ENCODE measurements around the gene HNMT. TPM values are rescaled to one million over a fixed set of nuclear protein-coding genes. Genes with fewer than 3 reads are reported as not detected.
A peak's percentile ranks its signal among the peaks of the same experiment; 100 is the strongest.

The HNMT gene
- total and polyA plus RNA-seq, 2 donors, result 44.7 to 179 TPM

- 93% methylated on average over 1 of the region's 1 CpG for WGBS
- H3K4me1 ChIP-seq (ENCODE audit: insufficient read depth), result no peaks in the 10 kb centered on the region
- DNase-seq (ENCODE audit: extremely low spot score), result no peak
- H3K4me3 ChIP-seq (ENCODE audit: low read depth, low read length), result no peak overlapping the region
- H3K36me3 ChIP-seq (ENCODE audit: insufficient read depth), result no peaks in the 10 kb centered on the region
- H3K27ac ChIP-seq (ENCODE audit: low read depth), result no peak overlapping the region
Observed at GRCh38 chr2:138017824-138018223, 53.6 kb downstream of the HNMT start.

- Histone ChIP-seq H3K4me1 (ENCODE audit: insufficient read depth) (no peaks in the 10 kb centered on the region), H3K4me3 (ENCODE audit: low read depth, low read length) (no peak overlapping the region), H3K36me3 (ENCODE audit: insufficient read depth) (no peaks in the 10 kb centered on the region), H3K27ac (ENCODE audit: low read depth) (no peak overlapping the region)
- no peak for DNase-seq (ENCODE audit: extremely low spot score)
- 83% methylated on average over 3 of the region's 3 CpGs for WGBS
Observed at GRCh38 chr2:138018866-138019688, 54.8 kb downstream of the HNMT start.

GRCh38 chr2:138020432-138020831 lies 56.2 kb downstream of the HNMT start:
- 74% methylated on average over 1 of the region's 1 CpG for WGBS
- H3K4me1 ChIP-seq (ENCODE audit: insufficient read depth), result no peaks in the 10 kb centered on the region
- DNase-seq (ENCODE audit: extremely low spot score), result no peak
- H3K4me3 ChIP-seq (ENCODE audit: low read depth, low read length), result no peak overlapping the region
- H3K27ac ChIP-seq (ENCODE audit: low read depth), result no peak overlapping the region
- H3K36me3 ChIP-seq (ENCODE audit: insufficient read depth), result no peaks in the 10 kb centered on the region

GRCh38 chr2:138021154-138021553 lies 56.9 kb downstream of the HNMT start:
- no peak overlapping the region for H3K4me3 ChIP-seq (ENCODE audit: low read depth, low read length)
- no peaks in the 10 kb centered on the region for H3K36me3 ChIP-seq (ENCODE audit: insufficient read depth)
- 99% methylated on average over 1 of the region's 1 CpG for WGBS
- no peaks in the 10 kb centered on the region for H3K4me1 ChIP-seq (ENCODE audit: insufficient read depth)
- H3K27ac ChIP-seq (ENCODE audit: low read depth), result no peak overlapping the region
- no peak for DNase-seq (ENCODE audit: extremely low spot score)

GRCh38 chr2:138023298-138023697 lies 59.0 kb downstream of the HNMT start:
- DNase-seq (ENCODE audit: extremely low spot score), result peak; percentile 11
- Histone ChIP-seq H3K4me3 (ENCODE audit: low read depth, low read length) (no peak overlapping the region), H3K27ac (ENCODE audit: low read depth) (no peak overlapping the region), H3K4me1 (ENCODE audit: insufficient read depth) (no peaks in the 10 kb centered on the region), H3K36me3 (ENCODE audit: insufficient read depth) (no peaks in the 10 kb centered on the region)
- WGBS, result 51% methylated on average over 4 of the region's 4 CpGs

GRCh38 chr2:138023976-138024375 lies 59.7 kb downstream of the HNMT start:
- WGBS, result 68% methylated on average over 2 of the region's 2 CpGs

GRCh38 chr2:138026111-138027020 lies 62.1 kb downstream of the HNMT start:
- DNase-seq (ENCODE audit: extremely low spot score), result no peak
- H3K4me1 ChIP-seq (ENCODE audit: insufficient read depth), result no peaks in the 10 kb centered on the region
- H3K4me3 ChIP-seq (ENCODE audit: low read depth, low read length), result no peak overlapping the region
- no peaks in the 10 kb centered on the region for H3K36me3 ChIP-seq (ENCODE audit: insufficient read depth)
- 91% methylated on average over 6 of the region's 6 CpGs for WGBS
- no peak overlapping the region for H3K27ac ChIP-seq (ENCODE audit: low read depth)

More at GRCh38 chr2:138023976-138024375, 59.7 kb downstream of the HNMT start:
- no peak overlapping the region for H3K4me3 ChIP-seq (ENCODE audit: low read depth, low read length)
- DNase-seq (ENCODE audit: extremely low spot score), result no peak
- H3K4me1 ChIP-seq (ENCODE audit: insufficient read depth), result no peaks in the 10 kb centered on the region
- no peaks in the 10 kb centered on the region for H3K36me3 ChIP-seq (ENCODE audit: insufficient read depth)
- no peak overlapping the region for H3K27ac ChIP-seq (ENCODE audit: low read depth)

GRCh38 chr2:138028538-138028937 lies 64.3 kb downstream of the HNMT start:
- no peak overlapping the region for H3K4me3 ChIP-seq (ENCODE audit: low read depth, low read length)
- H3K4me1 ChIP-seq (ENCODE audit: insufficient read depth), result no peaks in the 10 kb centered on the region
- H3K36me3 ChIP-seq (ENCODE audit: insufficient read depth), result no peaks in the 10 kb centered on the region
- WGBS, result 80% methylated on average over 2 of the region's 2 CpGs
- H3K27ac ChIP-seq (ENCODE audit: low read depth), result no peak overlapping the region
- no peak for DNase-seq (ENCODE audit: extremely low spot score)

- no peaks in the 10 kb centered on the region for H3K4me1 ChIP-seq (ENCODE audit: insufficient read depth)
- no peak overlapping the region for H3K27ac ChIP-seq (ENCODE audit: low read depth)
- DNase-seq (ENCODE audit: extremely low spot score), result no peak
- no peak overlapping the region for H3K4me3 ChIP-seq (ENCODE audit: low read depth, low read length)
- H3K36me3 ChIP-seq (ENCODE audit: insufficient read depth), result no peaks in the 10 kb centered on the region
Observed at GRCh38 chr2:138029276-138029675, 65.0 kb downstream of the HNMT start.

- no peaks in the 10 kb centered on the region for H3K36me3 ChIP-seq (ENCODE audit: insufficient read depth)
- DNase-seq (ENCODE audit: extremely low spot score), result no peak
- no peak overlapping the region for H3K4me3 ChIP-seq (ENCODE audit: low read depth, low read length)
- no peak overlapping the region for H3K27ac ChIP-seq (ENCODE audit: low read depth)
- H3K4me1 ChIP-seq (ENCODE audit: insufficient read depth), result no peaks in the 10 kb centered on the region
- 91% methylated on average over 3 of the region's 3 CpGs for WGBS
Observed at GRCh38 chr2:138030459-138030858, 66.2 kb downstream of the HNMT start.

- WGBS, result 88% methylated on average over 2 of the region's 2 CpGs
- H3K4me1 ChIP-seq (ENCODE audit: insufficient read depth), result no peaks in the 10 kb centered on the region
- H3K4me3 ChIP-seq (ENCODE audit: low read depth, low read length), result no peak overlapping the region
- DNase-seq (ENCODE audit: extremely low spot score), result no peak
- H3K27ac ChIP-seq (ENCODE audit: low read depth), result no peak overlapping the region
- H3K36me3 ChIP-seq (ENCODE audit: insufficient read depth), result no peaks in the 10 kb centered on the region
Observed at GRCh38 chr2:138032334-138032733, 68.1 kb downstream of the HNMT start.

GRCh38 chr2:138034536-138034935 lies 70.3 kb downstream of the HNMT start:
- no peak for DNase-seq (ENCODE audit: extremely low spot score)
- 82% methylated on average over 3 of the region's 3 CpGs for WGBS
- Histone ChIP-seq H3K4me3 (ENCODE audit: low read depth, low read length) (no peak overlapping the region), H3K27ac (ENCODE audit: low read depth) (no peak overlapping the region), H3K4me1 (ENCODE audit: insufficient read depth) (no peaks in the 10 kb centered on the region), H3K36me3 (ENCODE audit: insufficient read depth) (no peaks in the 10 kb centered on the region)

- Histone ChIP-seq H3K4me1 (ENCODE audit: insufficient read depth) (no peaks in the 10 kb centered on the region), H3K27ac (ENCODE audit: low read depth) (no peak overlapping the region), H3K36me3 (ENCODE audit: insufficient read depth) (no peaks in the 10 kb centered on the region), H3K4me3 (ENCODE audit: low read depth, low read length) (no peak overlapping the region)
- DNase-seq (ENCODE audit: extremely low spot score), result no peak
- 54% methylated on average over 4 of the region's 4 CpGs for WGBS
Observed at GRCh38 chr2:138035608-138036217, 71.4 kb downstream of the HNMT start.
